ENCODE measurements around the gene HAPSTR1.

- no peak for TF ChIP-seq ZNF124 (CRISPR knock-in tag; IDR thresholded peaks at IDR 0.05)
- TF ChIP-seq CEBPZ (IDR thresholded peaks at IDR 0.05; ENCODE audit: low read length) = no peak
- no peak for TF ChIP-seq EHMT2 (IDR thresholded peaks at IDR 0.05; ENCODE audit: borderline replicate concordance, low read depth, low read length)
- TF ChIP-seq MXD4 (CRISPR knock-in tag; IDR thresholded peaks at IDR 0.05) = no peak
- TF ChIP-seq, protein P1, sequence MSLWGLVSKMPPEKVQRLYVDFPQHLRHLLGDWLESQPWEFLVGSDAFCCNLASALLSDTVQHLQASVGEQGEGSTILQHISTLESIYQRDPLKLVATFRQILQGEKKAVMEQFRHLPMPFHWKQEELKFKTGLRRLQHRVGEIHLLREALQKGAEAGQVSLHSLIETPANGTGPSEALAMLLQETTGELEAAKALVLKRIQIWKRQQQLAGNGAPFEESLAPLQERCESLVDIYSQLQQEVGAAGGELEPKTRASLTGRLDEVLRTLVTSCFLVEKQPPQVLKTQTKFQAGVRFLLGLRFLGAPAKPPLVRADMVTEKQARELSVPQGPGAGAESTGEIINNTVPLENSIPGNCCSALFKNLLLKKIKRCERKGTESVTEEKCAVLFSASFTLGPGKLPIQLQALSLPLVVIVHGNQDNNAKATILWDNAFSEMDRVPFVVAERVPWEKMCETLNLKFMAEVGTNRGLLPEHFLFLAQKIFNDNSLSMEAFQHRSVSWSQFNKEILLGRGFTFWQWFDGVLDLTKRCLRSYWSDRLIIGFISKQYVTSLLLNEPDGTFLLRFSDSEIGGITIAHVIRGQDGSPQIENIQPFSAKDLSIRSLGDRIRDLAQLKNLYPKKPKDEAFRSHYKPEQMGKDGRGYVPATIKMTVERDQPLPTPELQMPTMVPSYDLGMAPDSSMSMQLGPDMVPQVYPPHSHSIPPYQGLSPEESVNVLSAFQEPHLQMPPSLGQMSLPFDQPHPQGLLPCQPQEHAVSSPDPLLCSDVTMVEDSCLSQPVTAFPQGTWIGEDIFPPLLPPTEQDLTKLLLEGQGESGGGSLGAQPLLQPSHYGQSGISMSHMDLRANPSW (CRISPR knock-in tag; IDR thresholded peaks at IDR 0.05; ENCODE audit: borderline replicate concordance) = no peak
- no peak for TF ChIP-seq BHLHE40 (IDR thresholded peaks at IDR 0.05; ENCODE audit: low read length)
- no peak for TF ChIP-seq HNRNPUL1 (IDR thresholded peaks at IDR 0.05; ENCODE audit: low read depth, low read length)
- TF ChIP-seq POLR2AphosphoS5 (IDR thresholded peaks at IDR 0.05; ENCODE audit: low read depth, low read length) = no peak
- TF ChIP-seq ESRRA (CRISPR knock-in tag; IDR thresholded peaks at IDR 0.05; ENCODE audit: low read depth) = no peak
These were observed 21.2 kb upstream of the HAPSTR1 start for GRCh38 chr16:9070254-9070653.
